AG04450 (cell line): ENCODE results near the gene ELF4. TPM values are rescaled to one million over a fixed set of nuclear protein-coding genes. Genes with fewer than 3 reads are reported as not detected.

Source experiments
- CTCF ChIA-PET: fragments of 300-600, 350-600 bp; formaldehyde crosslinking; extraction: SDS; loops from one replicate; lab custom pipeline; 2022; ENCODE audit warnings: antibody characterized with exemption, inconsistent platforms; lab: Charles Lee
- POLR2A ChIA-PET: fragments of 350-600 bp; formaldehyde crosslinking; extraction: SDS; loops from one replicate; lab custom pipeline; 2021; ENCODE audit warnings: antibody characterized with exemption, inconsistent platforms; lab: Yijun Ruan, JAX
- DNase-seq: peaks from one replicate; pipeline ENCODE4 v3.0.0-alpha.2; 2011; ENCODE audit warnings: low read depth, low spot score
- H3K27ac ChIP-seq: one replicate; pipeline ENCODE4 v1.5.1; 2012; ENCODE audit warnings: low read depth, low read length, control low read depth
- H3K27me3 ChIP-seq: one replicate; pipeline ENCODE4 v1.6.0; 2012; ENCODE audit warnings: low read length; ENCODE audit not compliant: control insufficient read depth, insufficient read depth
- H3K4me3 ChIP-seq: 2 replicates; pipeline ENCODE4 v1.5.1; 2011; ENCODE audit warnings: mild to moderate bottlenecking, low read depth, low read length, control low read depth
- H3K9me3 ChIP-seq: 2 replicates; pipeline ENCODE4 v1.5.1; 2012; ENCODE audit warnings: low read length; ENCODE audit not compliant: control insufficient read depth, insufficient read depth
- CTCF ChIP-seq: IDR thresholded peaks from 2 replicates; pipeline ENCODE4 v1.5.1; 2011; ENCODE audit warnings: low read depth, low read length, control low read depth, inconsistent platforms
- polyA plus RNA-seq: library from polyadenylated mRNA; depleted of rRNA; stranded (reverse); fragments of >200 nt; gene quantifications from 2 replicates; pipeline ENCODE4 v1.2.3, GENCODE V29; 2011

Gene ELF4
- polyA plus RNA-seq, 1 experiment, result 17.7 TPM

- POLR2A ChIA-PET, result no interaction called here
- Histone ChIP-seq H3K4me3 (no peak overlapping the region), H3K9me3 (no peaks in the 10 kb centered on the region), H3K27me3 (no peaks in the 10 kb centered on the region), H3K27ac (no peak overlapping the region)
- DNase-seq, result no peak
- CTCF ChIA-PET, result no interaction called here
- no peak for TF ChIP-seq CTCF
Measured at GRCh38 chrX:130032552-130032951, 77.7 kb downstream of the ELF4 start.

GRCh38 chrX:130030826-130031225 lies 79.5 kb downstream of the ELF4 start:
- CTCF ChIA-PET, result no interaction called here
- Histone ChIP-seq H3K27ac (no peak overlapping the region), H3K27me3 (no peaks in the 10 kb centered on the region), H3K9me3 (no peaks in the 10 kb centered on the region), H3K4me3 (no peak overlapping the region)
- no peak for DNase-seq
- TF ChIP-seq CTCF, result no peak
- POLR2A ChIA-PET, result no interaction called here

- no peak overlapping the region for H3K27ac ChIP-seq
- no peaks in the 10 kb centered on the region for H3K9me3 ChIP-seq
- peak; percentile 61 for TF ChIP-seq CTCF
- no peak overlapping the region for H3K4me3 ChIP-seq
- ChIA-PET POLR2A (no interaction called here), CTCF (interaction anchor here (0.6 to 5.3 kb wide), 11 partner anchors 9 to 348 kb away, joined by 3 to 86 read pairs (median 5); no protein-coding TSS in a partner anchor)
- peak; percentile 2 for DNase-seq
- H3K27me3 ChIP-seq, result no peaks in the 10 kb centered on the region
Measured at GRCh38 chrX:130028196-130028595, 82.1 kb downstream of the ELF4 start.

- CTCF ChIA-PET, result interaction anchor here (0.6 to 5.3 kb wide), 6 partner anchors 9 to 426 kb away, joined by 3 to 86 read pairs (median 14); no protein-coding TSS in a partner anchor
- no peak for TF ChIP-seq CTCF
- Histone ChIP-seq H3K27me3 (no peaks in the 10 kb centered on the region), H3K4me3 (no peak overlapping the region), H3K27ac (no peak overlapping the region), H3K9me3 (no peaks in the 10 kb centered on the region)
- POLR2A ChIA-PET, result interaction anchor here (0.5 kb wide), 1 partner anchor 96 kb away, joined by 4 read pairs; no protein-coding TSS in a partner anchor
- no peak for DNase-seq
Measured at GRCh38 chrX:130027569-130027968, 82.7 kb downstream of the ELF4 start.

GRCh38 chrX:130025256-130025655 lies 85.0 kb downstream of the ELF4 start:
- no peak for DNase-seq
- Histone ChIP-seq H3K27me3 (no peaks in the 10 kb centered on the region), H3K27ac (no peak overlapping the region), H3K4me3 (no peak overlapping the region), H3K9me3 (no peaks in the 10 kb centered on the region)
- TF ChIP-seq CTCF, result no peak
- ChIA-PET CTCF (interaction anchor here (1.7 to 5.3 kb wide), 2 partner anchors 35 to 99 kb away, joined by 7 to 86 read pairs; no protein-coding TSS in a partner anchor), POLR2A (no interaction called here)
